ENCODE measurements around the gene UBE2L6.
"Not testable (repeated sequence)": the region's sequence is repeated elsewhere in the genome, so short reads cannot be mapped to it uniquely, and the experiment has no call there.

UBE2L6 gene

DNA sequence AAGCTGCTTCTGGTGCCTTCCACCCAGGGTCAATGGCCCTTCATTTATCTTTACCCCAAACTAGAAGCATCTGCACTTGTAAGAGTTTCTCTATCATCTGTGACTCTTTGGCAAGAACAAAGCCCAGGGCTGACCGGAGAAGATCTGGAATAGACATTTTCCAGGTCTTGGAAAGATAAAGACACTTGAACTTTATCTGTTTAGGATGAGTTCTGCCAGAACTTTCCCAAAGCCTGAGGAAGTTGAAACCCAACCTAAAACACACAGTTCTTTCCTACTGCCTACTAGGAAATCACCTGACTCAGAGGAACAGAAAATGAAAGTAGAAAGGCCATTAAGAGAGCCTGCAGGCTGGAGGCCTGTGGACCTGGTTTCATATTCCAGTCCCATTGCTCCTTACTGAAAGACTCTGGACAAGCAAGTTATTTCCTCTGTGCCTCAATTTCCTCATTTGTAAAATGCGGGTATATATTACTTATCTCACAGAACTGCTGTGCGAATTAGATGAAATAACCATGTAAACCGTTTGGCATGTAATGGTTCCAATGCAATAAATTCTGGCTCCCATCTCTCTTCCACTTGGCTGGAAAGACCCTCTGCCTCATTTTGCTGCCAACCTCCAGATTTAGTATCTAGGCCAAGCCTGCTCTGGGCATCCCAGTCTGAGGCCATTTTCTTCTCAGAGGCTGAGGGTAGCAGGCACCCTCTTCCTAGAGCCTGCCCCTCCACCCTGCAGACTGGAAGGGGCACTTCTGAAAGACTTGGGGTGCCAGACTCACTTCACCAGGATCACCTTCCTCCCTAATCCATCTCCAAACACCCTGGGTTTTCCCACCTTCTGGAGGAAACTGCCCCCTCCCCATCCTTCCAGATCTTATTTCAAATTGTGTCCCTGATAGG is 1.2 kb downstream of the UBE2L6 start:
- DNase-seq = no peak

DNA sequence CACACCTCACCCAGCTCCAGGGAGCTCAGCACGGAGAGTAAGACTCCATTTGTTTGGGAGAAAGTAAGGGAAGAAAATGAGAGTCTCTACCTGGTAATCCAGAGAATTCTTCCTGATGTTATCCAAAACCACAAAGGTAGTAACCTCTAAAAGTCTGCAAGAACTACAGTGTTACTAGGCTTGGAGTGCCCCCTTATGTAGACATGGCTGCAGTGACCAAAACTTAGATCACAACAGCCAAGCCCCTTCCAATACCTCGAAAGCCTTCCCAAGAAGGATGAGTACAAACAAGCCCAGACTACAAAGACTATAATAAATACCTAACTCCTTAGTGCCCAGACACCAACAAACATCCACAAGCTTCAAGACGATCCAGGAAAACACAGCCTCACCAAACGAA is 4.9 kb downstream of the UBE2L6 start:
- no peak for DNase-seq

GRCh38 chr11:57560146-57560545 is 7.3 kb downstream of the UBE2L6 start:
- DNase-seq = peak; percentile 8

DNA sequence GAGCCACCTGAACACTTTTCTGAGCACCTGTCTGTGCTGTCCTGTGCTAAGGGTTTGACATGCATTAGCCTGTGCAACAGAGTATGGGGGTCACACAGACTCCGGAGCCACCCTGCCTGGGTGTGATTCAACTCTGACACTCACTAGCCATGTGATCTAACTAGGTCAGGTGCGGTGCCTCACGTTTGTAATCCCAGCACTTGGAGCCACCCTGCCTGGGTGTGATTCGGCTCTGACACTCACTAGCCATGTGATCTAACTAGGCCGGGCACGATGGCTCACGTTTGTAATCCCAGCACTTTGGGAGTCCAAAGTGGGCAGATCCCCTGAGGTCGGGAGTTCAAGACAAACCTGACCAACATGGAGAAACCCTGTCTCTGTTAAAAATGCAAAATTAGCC is 11.4 kb downstream of the UBE2L6 start:
- DNase-seq = no peak

DNA sequence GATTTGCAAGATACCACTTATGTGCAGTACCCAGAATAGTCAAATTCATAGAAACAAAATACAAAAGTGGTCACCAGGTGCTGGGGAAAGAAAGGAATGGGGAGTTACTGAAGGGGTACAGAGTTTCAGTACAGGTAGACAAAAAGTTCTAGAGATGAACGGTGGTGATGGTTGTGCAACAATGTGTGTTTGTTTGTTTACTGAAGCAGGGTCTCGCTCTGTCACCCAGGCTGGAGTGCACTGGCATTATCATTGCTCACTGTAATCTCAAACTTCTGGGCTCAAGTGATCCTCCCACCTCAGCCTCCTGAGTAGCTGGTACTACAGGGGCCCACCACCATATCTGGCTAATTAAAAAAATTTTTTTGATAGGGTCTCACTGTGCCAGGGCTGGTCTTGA is 12.1 kb downstream of the UBE2L6 start:
- DNase-seq = no peak

- no peak for DNase-seq
Observed at GRCh38 chr11:57552479-57552878, 15.0 kb downstream of the UBE2L6 start.

DNA sequence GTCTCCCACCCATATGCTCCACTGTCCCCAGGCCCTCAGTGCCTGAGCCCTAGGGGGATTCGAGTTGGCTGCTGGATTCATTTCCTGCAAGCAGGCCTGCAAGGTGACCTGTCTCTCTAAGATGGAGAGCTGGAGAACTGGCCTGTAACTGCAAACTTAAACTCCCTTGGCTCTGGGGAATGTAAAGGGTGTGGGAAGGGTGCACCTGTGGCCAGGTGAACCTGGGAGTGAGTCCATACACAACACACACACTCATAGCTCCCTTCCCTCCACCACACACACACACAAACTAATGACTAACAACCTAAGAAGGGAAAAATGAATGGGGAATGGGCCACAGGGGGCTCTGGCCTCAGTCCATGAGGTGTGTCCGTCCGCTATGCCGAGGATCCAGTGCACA is 15.5 kb downstream of the UBE2L6 start:
- DNase-seq = no peak

- DNase-seq = no peak
Observed at GRCh38 chr11:57549983-57550382, 17.5 kb downstream of the UBE2L6 start.

- no peak for DNase-seq
Observed at GRCh38 chr11:57547854-57548377, 19.6 kb downstream of the UBE2L6 start.

- DNase-seq = no peak
Observed at GRCh38 chr11:57546869-57547475, 20.5 kb downstream of the UBE2L6 start.

- DNase-seq = no peak
Observed at GRCh38 chr11:57546451-57546850, 21.0 kb downstream of the UBE2L6 start.

GRCh38 chr11:57545883-57546282 is 21.6 kb downstream of the UBE2L6 start:
- no peak for DNase-seq

DNA sequence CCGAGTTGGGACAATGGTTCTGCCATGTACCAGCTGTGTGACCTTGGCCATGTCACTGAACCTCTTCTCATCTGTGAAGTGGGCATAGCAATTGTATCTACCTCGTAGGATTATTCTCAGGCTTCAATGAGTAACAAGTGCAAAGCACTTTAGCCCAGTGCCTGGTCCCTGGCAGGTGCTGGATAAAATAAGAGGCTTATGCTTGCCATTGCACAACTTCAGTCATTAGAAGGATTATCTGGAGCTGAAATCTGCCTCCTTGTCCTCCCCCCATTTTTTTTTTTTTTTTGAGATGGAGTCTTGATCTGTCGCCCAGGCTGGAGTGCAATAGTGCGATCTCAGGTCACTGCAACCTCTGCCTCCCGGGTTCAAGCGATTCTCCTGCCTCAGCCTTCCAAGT is 22.9 kb downstream of the UBE2L6 start:
- no peak for DNase-seq

DNA sequence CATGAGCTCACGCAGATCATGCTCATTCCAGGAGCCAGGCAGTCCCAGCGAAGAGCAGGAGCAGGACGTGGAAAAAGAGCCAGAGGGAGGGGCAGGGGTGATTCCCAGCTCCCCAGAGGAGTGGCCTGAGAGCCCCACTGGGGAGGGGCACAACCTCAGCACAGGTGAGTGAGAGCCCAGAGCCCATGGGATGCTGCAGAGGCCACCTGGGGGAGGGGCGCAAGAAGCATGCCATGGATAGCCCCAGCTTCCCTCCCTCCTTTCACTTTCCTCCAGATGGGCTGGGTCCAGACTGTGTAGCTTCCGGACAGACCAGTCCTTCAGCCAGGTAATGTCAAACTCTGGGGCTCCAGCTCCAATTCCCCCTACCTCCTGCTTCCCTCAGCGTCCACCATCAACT is 23.9 kb downstream of the UBE2L6 start:
- DNase-seq = no peak

- DNase-seq = no peak
Observed at GRCh38 chr11:57542582-57542981, 24.9 kb downstream of the UBE2L6 start.

- no peak for DNase-seq
Observed at GRCh38 chr11:57541169-57541568, 26.3 kb downstream of the UBE2L6 start.

DNA sequence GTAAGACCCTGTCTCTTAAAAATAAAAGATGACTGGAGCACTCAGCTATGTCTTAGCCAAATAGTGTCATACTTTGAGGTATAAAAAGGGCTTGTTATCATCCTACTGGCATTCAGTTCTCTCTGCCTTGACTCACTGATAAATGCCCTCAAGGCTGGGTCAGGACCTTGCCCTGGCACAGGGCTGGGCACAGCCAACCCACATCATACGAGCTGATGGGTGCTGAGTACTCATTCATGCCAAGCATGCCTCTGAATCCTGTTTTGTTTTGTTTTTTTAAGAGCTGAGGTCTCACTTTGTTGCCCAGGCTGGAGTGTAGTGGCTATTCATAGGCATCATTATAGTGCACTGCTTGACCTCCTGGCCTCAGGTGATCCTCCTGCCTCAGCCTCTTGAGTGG is 28.1 kb downstream of the UBE2L6 start:
- no peak for DNase-seq

GRCh38 chr11:57536947-57537619 is 30.4 kb downstream of the UBE2L6 start, which contains the start of gene SMTNL1:
Gene SMTNL1, plus strand, starts transcription at chr11:57537595. Its CDS starts 5,048 bp downstream, at chr11:57542643.
- DNase-seq = no peak

DNA sequence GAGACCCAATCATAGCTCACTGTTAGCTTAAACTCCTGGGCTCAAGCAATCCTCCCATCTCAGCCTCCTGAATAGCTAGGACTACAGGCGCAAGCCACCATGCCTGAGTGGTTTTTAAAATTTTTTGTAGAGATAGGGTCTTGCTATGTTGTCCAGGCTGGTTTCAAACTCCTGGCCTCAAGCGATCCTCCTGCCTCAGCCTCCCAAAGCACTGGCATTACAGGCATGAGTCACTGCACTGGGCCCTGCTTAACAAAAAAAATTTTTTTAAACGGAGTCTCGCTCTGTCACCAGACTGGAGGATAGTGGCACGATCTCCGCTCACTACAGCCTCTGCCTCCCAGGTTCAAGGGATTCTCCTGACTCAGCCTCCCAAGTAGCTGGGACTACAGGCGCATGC is 33.0 kb downstream of the UBE2L6 start:
- not testable (repeated sequence) for DNase-seq

- DNase-seq = peak; percentile 99
Observed at GRCh38 chr11:57530596-57531507, 36.6 kb downstream of the UBE2L6 start, which contains the start of gene TIMM10. Gene TIMM10, minus strand, starts transcription at chr11:57530754. Its CDS starts 565 bp downstream, at chr11:57530189.

DNA sequence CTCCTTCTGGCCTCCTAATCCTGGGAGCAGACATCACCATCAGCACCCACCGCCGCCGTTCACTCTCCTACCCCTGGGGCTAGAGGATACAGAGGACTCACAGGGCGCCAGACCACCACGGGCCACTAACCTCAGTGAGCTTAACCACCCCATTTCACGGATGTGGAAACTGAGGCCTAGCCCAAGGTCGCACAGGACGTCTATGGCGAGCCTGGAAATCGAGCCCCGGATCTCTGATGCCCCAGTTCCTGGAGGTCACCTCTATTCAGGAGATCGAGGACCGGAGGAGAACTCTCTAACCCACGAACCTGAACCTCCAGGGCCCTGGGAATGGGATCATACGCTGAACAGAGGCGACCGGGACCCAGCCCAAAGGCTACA is 37.3 kb downstream of the UBE2L6 start:
- no peak for DNase-seq

DNA sequence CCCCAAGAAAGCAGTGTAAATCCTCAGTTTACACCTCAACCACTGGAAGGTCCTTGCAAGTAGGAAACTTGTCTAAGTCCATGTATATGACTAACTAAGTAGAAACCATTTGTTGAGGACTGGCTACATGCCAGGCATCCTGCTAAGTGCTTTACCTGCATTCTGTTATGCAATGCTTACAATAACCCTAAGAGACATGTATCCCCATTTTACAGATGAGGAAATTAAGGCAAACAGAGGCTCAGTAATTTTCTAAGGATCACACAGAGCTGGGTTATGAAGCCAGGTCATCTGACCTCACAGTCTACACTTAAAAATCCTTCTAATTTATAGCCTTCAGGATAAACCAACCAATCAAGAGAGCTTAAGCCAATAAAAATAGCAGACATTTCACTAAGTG is 38.5 kb downstream of the UBE2L6 start:
- DNase-seq = no peak

Data from COR-L47 (cell line).